Stomach smooth muscle (tissue), 2 donors: ENCODE results near the gene SPAG9.
A peak's percentile ranks its signal among the peaks of the same experiment; 100 is the strongest.

Experiments
- H3K27ac ChIP-seq: one replicate; pipeline ENCODE4 v1.7.0; 2013; ENCODE audit warnings: mild to moderate bottlenecking, low read length, inconsistent platforms
- H3K27me3 ChIP-seq, 2 donors: one replicate each; pipeline ENCODE4 v1.7.0; 2013; ENCODE audit warnings: low read length in 2 of 2; ENCODE audit not compliant: insufficient read depth in 2 of 2, control insufficient read depth in 1 of 2
- H3K36me3 ChIP-seq, 2 donors: one replicate each; pipeline ENCODE4 v1.7.0; 2013; ENCODE audit warnings: low read length in 2 of 2; ENCODE audit not compliant: control insufficient read depth in 2 of 2, insufficient read depth in 2 of 2
- H3K4me1 ChIP-seq: one replicate; pipeline ENCODE4 v1.7.0; 2013; ENCODE audit warnings: low read length; ENCODE audit not compliant: control insufficient read depth, insufficient read depth
- H3K4me3 ChIP-seq, 2 donors: one replicate each; pipeline ENCODE4 v1.7.0; 2013; ENCODE audit warnings: low read length in 2 of 2
- H3K9ac ChIP-seq, 2 donors: one replicate each; pipeline ENCODE4 v1.7.0; 2013; ENCODE audit warnings: low read length in 2 of 2, mild to moderate bottlenecking in 1 of 2
- H3K9me3 ChIP-seq, 2 donors: one replicate each; pipeline ENCODE4 v1.7.0; 2013; ENCODE audit warnings: low read length in 2 of 2; ENCODE audit not compliant: control insufficient read depth in 2 of 2
- donor health status: healthy.
- donor health status: Pancreatic carcinoma.

The SPAG9 gene

DNA sequence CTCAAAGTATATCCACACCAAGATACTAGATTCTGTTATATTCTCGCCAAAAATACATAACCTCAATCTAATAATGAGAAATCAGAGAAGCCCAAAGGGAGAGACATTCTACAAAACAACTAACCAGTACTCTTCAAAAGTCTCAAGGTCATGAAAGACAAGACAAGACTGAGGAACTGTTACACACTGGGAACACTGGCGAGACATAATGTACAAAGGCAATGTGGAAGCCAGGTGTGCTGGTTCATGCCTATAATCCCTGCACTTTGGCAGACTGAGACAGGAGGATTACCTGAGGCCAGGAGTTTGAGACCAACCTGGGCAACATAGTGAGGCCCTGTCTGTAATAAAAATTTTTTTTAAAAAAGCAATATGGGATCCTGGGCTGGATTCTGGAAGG, 85.9 kb downstream of the SPAG9 start:
- no peak overlapping the region for H3K27ac ChIP-seq

DNA sequence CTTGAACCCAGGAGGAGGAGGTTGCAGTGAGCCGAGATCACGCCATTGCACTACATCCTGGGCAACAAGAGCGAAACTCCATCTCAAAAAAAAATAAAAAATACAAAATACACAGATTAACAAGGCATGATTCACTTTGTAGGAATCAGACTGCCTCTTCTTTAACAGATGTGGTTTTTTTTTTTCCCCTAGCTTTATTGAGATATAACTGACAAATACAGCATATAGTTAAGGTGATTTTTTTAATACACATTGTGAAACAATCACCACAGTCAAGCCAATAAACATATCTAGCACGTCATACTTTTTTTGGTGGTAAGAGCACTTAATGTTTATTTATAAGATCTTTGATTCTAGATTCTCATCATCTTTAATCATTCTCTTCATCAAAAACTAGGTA, 87.8 kb downstream of the SPAG9 start:
- H3K36me3 ChIP-seq = peaks cover 0 to 3% of the 10 kb centered on the region in 2 donors
- no peaks in the 10 kb centered on the region for H3K27me3 ChIP-seq
- H3K4me1 ChIP-seq = no peaks in the 10 kb centered on the region

More for the DNA sequence above, 85.9 kb downstream of the SPAG9 start:
- Histone ChIP-seq H3K36me3 (peaks cover 2 to 7% of the 10 kb centered on the region in 2 donors), H3K9ac (no peak overlapping the region), H3K4me3 (no peak overlapping the region), H3K4me1 (no peaks in the 10 kb centered on the region), H3K27me3 (no peaks in the 10 kb centered on the region), H3K9me3 (no peaks in the 10 kb centered on the region)

DNA sequence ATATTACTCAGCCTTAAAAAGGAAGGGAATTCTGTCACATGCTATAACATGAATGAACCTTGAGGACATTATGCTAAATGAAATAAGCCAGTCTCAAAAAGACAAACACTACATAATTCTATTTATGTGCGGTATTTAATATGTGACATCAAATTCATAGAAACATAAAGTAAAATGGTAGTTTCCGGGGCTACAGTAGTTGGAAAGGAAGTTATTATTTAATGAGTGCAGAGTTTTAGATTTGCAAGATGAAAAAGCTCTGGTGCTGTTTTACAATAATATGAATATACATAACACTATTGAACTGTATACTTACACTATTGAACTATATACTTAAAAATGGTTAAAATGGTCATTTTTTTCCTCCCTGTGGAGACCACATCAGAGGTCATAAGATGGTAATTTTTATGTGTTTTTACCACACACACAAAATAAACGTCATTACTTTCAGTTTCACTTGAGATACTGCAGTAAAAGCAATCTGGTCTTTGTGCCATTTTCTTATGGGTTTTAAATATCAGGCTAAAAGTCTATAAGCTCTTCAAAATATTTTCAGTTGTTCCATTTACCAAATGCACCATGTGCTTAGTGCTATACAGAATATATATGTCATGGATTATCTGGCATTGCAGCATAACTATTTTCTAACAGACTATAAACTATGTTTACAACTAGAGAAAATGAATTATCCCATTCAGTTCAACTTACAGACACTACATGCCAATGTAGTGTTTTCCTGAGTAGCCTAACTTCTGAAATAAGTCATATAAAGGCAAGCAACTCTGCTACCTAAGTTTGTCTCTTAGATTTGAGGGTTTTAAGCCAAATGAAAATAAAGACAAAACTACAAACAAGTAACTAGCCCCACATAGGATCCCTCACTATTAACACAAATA, 90.9 kb downstream of the SPAG9 start:
- no peaks in the 10 kb centered on the region for H3K36me3 ChIP-seq
- peak overlapping the region; percentile 23 to 56 for H3K4me3 ChIP-seq
- H3K4me1 ChIP-seq = no peaks in the 10 kb centered on the region
- no peak overlapping the region for H3K27ac ChIP-seq
- H3K27me3 ChIP-seq = no peaks in the 10 kb centered on the region
- H3K9me3 ChIP-seq = no peaks in the 10 kb centered on the region
- no peak overlapping the region for H3K9ac ChIP-seq

More for the DNA sequence above, 87.8 kb downstream of the SPAG9 start:
- H3K27ac ChIP-seq = no peak overlapping the region
- H3K4me3 ChIP-seq = no peak overlapping the region
- H3K9me3 ChIP-seq = no peaks in the 10 kb centered on the region
- H3K9ac ChIP-seq = no peak overlapping the region

DNA sequence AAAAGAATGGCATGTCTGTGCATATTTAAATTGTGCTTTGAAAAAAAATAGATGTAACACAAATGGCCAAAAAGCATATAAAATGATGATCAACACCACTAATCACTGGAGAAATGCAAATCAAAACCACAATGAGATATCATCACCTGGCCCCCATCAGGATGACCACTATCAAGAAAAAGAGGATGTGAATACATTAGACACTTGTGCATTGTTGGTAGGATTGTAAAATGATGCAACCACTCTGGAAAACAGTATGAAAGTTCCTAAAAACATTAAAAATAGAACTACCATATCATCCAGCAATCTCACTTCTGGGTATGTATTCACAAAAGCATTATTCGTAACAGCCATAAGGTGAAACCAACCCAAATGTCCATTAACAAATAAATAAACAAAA, 91.5 kb downstream of the SPAG9 start:
- no peaks in the 10 kb centered on the region for H3K27me3 ChIP-seq
- no peak overlapping the region for H3K9ac ChIP-seq
- peak overlapping the region in 1 of 2 donors; percentile 23 for H3K4me3 ChIP-seq
- no peaks in the 10 kb centered on the region for H3K4me1 ChIP-seq
- H3K36me3 ChIP-seq = no peaks in the 10 kb centered on the region
- H3K27ac ChIP-seq = no peak overlapping the region
- H3K9me3 ChIP-seq = no peaks in the 10 kb centered on the region

DNA sequence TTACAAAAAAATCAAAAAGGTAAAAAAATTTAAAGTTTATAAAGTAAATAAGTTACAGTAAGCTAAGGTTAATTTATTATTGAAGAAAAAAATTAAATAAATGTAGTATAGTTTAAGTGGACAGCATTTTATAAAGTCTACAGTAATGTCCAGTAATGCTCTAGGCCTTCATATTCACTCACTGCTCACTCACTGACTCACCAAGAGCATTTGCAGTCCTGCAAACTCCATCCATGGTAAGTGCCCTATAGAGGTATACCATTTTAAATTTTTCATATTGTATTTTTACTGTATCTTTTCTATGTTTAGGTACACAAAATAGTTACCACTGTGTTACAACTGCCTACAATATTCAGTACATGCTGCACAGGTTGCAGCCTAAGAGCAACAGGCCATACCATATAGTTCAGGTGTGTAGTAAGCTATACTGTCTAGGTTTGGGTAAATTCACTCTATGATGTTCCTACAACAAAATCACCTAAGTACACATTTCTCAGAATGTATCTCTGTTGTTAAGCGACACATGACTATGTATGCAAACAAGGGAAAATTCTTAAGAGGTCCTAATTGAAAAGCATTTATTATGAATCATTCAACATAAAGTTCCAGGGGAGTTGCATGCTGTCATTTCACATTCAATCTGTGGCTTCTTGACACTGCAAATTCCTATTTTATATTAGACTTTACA, 92.3 kb downstream of the SPAG9 start:
- H3K27me3 ChIP-seq = no peaks in the 10 kb centered on the region
- no peak overlapping the region for H3K9ac ChIP-seq
- H3K9me3 ChIP-seq = no peaks in the 10 kb centered on the region
- no peak overlapping the region for H3K4me3 ChIP-seq
- H3K4me1 ChIP-seq = no peaks in the 10 kb centered on the region
- no peaks in the 10 kb centered on the region for H3K36me3 ChIP-seq
- H3K27ac ChIP-seq = no peak overlapping the region

DNA sequence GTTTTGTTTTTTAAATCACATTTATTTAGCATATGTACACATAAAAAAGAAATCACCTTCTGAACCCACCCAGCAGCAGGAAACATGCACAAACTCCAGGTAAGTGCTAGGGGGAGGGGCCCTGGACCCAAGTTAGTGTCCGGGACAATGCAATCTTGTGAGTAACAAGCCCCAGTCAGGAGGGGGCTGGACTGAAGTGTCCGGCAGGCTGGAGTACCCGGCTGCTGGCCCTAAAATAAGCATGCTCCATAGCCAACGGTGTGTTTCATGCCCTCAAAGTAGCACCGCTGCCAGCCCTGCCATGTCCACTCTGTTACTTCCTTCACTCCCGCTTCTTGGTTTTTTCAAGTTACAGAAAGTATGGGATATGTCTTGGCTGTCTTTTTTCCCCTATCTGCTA, 102.1 kb downstream of the SPAG9 start:
- no peaks in the 10 kb centered on the region for H3K27me3 ChIP-seq
- H3K4me1 ChIP-seq = no peaks in the 10 kb centered on the region
- H3K9ac ChIP-seq = no peak overlapping the region
- H3K4me3 ChIP-seq = no peak overlapping the region
- no peak overlapping the region for H3K27ac ChIP-seq
- H3K36me3 ChIP-seq = peaks cover 6 to 15% of the 10 kb centered on the region in 2 donors
- no peaks in the 10 kb centered on the region for H3K9me3 ChIP-seq

DNA sequence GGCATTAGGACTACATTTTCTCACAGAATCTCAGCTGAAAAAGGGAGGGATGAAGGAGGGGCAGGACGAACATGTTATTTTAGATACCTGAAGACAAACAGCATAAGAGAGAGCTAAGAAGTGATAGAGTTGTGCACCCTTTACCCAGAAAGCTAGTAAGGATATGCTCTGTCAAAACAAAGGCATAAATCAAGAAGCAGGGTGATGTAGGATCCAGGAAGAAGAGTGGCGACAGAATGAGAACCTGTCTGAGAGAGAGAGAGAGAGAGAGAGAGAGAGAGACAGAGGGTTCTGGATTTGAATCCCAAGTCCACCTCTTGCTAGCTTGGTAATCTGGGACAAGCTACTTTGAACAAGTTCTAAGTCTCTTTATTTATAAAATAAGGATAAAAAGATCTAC, 103.4 kb downstream of the SPAG9 start:
- no peaks in the 10 kb centered on the region for H3K4me1 ChIP-seq
- H3K27me3 ChIP-seq = no peaks in the 10 kb centered on the region
- H3K36me3 ChIP-seq = peaks cover 6 to 19% of the 10 kb centered on the region in 2 donors

DNA sequence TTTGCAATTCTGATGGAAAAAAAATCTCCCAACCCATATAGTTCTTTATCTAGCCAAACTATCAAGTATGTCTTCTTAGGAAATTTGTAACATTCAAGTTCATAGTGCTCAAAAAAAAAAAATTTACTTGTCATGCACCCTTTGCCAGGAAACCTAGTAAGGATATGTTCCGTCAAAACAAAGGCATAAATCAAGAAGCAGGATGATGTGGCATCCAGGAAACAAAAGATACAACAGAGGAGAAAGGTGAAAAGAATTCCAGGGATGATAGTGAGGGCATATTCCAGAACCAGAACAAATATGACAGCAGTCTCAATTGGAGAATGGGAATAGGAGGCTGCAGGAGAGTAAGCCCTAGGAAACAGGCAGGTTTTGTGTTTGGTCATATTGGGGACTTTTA, 104.6 kb downstream of the SPAG9 start:
- Histone ChIP-seq H3K9ac (no peak overlapping the region), H3K4me3 (no peak overlapping the region), H3K27me3 (no peaks in the 10 kb centered on the region), H3K36me3 (peaks cover 6 to 19% of the 10 kb centered on the region in 2 donors), H3K4me1 (no peaks in the 10 kb centered on the region), H3K27ac (no peak overlapping the region), H3K9me3 (no peaks in the 10 kb centered on the region)

More for the DNA sequence above, 103.4 kb downstream of the SPAG9 start:
- Histone ChIP-seq H3K9ac (no peak overlapping the region), H3K4me3 (no peak overlapping the region), H3K27ac (no peak overlapping the region), H3K9me3 (no peaks in the 10 kb centered on the region)

DNA sequence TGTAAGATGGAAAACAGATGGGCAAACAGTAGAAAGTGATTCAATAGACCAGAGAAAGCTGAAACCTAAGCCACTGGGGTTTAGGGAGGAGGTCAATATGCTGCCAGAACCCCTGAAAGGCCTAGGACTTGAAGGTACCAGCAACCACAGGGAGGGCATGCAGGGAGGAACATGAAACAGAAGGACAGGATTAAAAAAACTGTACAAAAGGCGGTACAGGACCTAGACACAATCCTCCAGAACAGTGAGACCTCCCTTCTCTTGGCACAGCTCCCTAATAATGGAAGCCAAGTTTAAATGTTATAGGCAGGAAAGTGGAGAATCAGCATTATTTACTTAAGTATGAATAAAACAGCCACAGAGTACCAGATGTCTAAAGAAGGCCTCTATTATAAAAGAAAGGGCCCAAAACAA, 105.5 kb downstream of the SPAG9 start:
- Histone ChIP-seq H3K27ac (no peak overlapping the region), H3K36me3 (peaks cover 6 to 20% of the 10 kb centered on the region in 2 donors), H3K4me3 (no peak overlapping the region), H3K9me3 (no peaks in the 10 kb centered on the region), H3K9ac (no peak overlapping the region), H3K4me1 (no peaks in the 10 kb centered on the region), H3K27me3 (no peaks in the 10 kb centered on the region)

DNA sequence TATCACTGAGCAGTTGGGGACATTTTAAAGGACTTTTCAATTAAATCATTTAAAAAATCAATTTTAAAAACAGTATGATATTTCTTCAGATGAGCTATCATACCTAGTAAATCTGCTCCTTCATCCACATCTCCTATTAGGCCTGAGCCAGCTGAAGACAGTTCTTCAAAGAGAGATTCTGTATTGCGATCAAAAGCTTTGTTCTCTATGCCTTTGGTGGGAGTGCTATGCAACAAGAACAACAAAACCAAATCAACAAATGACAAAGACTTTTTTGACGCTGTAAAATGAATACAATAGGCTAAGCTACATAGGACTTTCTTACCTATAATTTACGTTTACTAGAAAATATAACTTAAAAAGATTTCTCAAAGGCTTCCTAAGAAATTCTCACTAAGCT, 106.5 kb downstream of the SPAG9 start:
- Histone ChIP-seq H3K9me3 (no peaks in the 10 kb centered on the region), H3K4me3 (no peak overlapping the region), H3K4me1 (no peaks in the 10 kb centered on the region), H3K27me3 (no peaks in the 10 kb centered on the region), H3K27ac (no peak overlapping the region), H3K36me3 (peaks cover 6 to 20% of the 10 kb centered on the region in 2 donors), H3K9ac (no peak overlapping the region)

DNA sequence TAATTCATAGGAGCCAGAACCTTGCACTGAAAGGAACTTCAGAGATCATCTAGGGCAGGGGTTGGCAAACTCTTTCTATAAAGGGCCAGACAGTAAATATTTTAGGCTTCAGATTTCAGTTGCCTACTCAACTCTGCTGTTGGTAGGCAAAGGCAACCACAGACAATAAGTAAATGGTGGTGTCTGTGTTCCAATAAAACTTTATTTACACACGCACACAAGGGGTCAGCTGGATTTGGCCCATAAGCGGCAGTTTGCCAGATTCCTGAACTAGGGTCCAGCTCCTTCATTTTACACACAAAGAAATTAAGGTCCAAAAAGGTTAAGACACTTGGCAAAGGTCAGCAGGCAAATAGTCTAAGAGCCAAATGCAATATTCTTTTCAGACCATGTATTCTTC, 107.3 kb downstream of the SPAG9 start:
- H3K9ac ChIP-seq = no peak overlapping the region
- H3K4me3 ChIP-seq = no peak overlapping the region
- no peaks in the 10 kb centered on the region for H3K4me1 ChIP-seq
- H3K9me3 ChIP-seq = no peaks in the 10 kb centered on the region
- no peaks in the 10 kb centered on the region for H3K27me3 ChIP-seq
- H3K27ac ChIP-seq = no peak overlapping the region
- H3K36me3 ChIP-seq = peaks cover 0 to 16% of the 10 kb centered on the region in 2 donors
